ENCODE data around the gene CDC14C.
"Not testable (repeated sequence)": the region's sequence is repeated elsewhere in the genome, so short reads cannot be mapped to it uniquely, and the experiment has no call there.

CDC14C gene

DNA sequence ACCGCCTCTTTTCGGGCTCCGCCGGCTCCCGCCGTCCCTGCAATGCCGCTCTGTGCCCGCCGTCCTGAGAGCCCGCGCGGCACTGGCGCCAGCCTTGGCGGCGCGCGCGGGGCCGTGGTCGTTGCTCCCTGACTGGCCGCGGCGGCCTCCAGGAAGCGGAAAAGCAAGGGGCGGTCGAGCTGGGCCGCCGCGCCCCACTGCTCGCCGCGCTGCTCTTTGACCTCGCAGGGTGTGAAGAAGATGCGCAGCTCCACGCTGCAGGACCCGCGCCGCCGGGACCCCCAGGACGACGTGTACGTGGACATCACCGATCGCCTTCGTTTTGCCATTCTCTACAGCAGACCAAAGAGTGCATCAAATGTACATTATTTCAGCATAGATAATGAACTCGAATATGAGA is at the start of gene CDC14C:
TSS of gene CDC14C (plus strand) at position 115 of the 400 bp plus-strand sequence. CDS start at position 241, 126 bp downstream.
- no peak for DNase-seq

DNA sequence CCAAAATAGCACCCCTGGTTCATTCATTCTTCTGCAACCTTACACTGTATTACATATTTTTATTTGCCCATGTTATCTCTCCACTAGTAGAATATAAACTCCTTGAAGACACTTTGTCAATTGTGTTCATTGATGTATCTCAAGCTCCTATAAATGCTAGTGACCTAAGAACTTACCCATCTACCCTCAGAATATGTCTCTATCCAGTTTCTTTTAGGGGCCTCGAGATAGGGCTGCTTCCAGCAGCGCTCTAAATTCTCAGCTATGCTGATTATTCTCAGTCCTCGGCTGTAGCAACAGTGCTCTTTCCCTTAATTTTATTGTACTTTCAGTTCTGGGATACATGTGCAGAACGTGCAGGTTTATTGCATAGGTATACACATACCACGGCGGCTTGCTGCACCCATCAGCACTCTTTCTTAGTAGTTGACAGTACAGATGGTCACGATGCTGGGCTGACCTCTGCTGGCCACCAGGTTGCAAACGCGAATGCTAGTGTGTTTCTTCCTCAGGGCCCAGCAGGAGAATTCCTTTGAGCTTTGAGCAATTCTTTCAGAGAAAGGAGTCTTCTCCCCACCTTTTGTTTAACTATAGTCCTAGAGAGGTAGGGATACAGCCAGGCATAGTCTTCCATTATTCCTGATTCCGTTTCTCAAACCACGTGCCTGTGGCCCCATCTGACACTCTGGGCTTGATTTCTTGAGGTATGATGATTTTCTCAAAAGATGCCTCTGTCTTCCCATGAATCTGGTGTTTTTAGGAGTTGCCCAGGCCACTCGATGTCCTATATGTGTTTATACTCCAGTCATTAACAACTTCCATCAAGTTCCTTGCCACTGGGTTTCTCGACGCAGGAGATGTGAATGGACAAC is 49.1 kb upstream of the CDC14C start:
- DNase-seq, result peak; percentile 37

DNA sequence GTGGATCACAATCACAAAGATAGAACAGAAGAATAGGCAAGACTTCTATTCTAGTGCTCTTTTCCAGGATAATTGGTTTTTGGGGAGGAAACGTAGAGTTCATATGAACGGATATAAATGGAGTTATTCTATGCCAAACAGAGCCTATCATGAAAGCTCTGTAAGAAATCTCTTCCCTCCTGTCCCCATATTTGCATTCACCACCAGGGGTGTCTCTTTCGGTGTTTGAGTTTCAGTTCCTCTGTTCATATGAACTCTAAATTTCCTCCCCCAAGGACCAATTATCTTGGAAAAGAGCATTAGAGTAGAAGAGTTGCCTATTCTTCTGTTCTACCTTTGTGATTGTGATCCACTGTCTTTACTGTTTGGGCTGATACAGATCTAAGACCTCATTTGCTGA is 48.3 kb upstream of the CDC14C start:
- DNase-seq, result no peak

DNA sequence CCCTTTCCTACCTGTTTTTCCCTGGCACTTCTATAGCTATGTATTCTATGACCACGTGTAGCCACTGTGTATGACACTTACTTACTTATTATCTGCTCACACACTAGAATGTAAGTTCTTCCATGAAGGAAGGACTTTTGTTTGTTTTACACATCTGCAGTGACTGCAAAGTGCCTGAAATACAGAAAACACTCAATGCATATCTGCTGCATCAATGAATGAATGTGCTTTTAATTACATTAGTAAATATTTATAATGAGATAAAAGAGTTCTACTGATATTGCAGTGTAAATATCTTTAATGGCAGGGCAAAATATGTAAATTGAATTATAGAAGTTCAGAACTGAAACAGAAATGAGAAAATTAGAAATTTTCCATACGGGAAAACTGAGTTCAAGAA is 43.5 kb upstream of the CDC14C start:
- no peak for DNase-seq

GRCh38 chr7:48887500-48887899 is 36.8 kb upstream of the CDC14C start:
- DNase-seq, result no peak

DNA sequence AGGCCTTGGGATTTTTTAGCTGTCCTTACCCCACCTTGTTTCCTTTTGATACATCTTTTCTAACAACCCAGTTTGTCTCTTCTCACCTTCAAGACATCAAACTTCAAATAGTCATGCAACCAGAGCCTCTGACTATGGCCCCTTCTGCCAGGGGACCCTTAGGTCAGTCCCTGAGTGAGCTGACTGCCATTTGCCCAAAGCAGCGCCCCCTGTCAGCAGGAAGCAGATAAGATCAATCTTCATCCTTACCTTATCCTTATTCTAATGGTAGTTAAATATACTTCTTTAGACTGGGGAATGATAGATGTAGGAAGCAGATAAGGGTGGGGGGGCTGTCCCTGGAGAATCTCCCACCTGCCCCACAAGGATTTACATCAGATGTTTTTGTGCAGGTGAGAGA is 29.8 kb upstream of the CDC14C start:
- DNase-seq, result no peak

GRCh38 chr7:48899932-48900331 is 24.4 kb upstream of the CDC14C start:
- no peak for DNase-seq

- no peak for DNase-seq
These were observed 22.4 kb upstream of the CDC14C start for GRCh38 chr7:48901966-48902365.

GRCh38 chr7:48904975-48905374 is 19.4 kb upstream of the CDC14C start:
- peak; percentile 4 for DNase-seq

GRCh38 chr7:48905686-48906085 is 18.7 kb upstream of the CDC14C start:
- not testable (repeated sequence) for DNase-seq

DNA sequence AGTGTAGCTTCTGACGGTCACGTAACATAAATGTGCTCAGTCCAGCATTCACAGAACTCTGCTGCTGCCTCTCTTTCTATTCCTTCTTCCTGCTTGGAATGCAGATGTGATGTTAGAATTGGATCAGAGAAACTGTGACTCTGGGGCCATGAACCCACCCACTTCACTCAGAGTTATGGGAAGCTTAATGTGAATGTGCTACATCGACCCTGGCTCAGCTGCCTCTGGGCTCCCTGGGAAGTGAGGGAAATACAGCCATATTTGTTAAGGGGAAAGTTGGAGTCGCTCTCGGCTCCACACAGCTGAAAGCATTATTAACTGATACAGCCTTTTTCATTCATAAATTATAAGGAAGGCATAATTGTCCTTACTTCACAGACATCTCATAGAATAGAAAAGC is 14.5 kb upstream of the CDC14C start:
- not testable (repeated sequence) for DNase-seq

- no peak for DNase-seq
These were observed 7.1 kb downstream of the CDC14C start for GRCh38 chr7:48931481-48931880.

GRCh38 chr7:48932126-48932910 is 8.0 kb downstream of the CDC14C start:
- no peak for DNase-seq

DNA sequence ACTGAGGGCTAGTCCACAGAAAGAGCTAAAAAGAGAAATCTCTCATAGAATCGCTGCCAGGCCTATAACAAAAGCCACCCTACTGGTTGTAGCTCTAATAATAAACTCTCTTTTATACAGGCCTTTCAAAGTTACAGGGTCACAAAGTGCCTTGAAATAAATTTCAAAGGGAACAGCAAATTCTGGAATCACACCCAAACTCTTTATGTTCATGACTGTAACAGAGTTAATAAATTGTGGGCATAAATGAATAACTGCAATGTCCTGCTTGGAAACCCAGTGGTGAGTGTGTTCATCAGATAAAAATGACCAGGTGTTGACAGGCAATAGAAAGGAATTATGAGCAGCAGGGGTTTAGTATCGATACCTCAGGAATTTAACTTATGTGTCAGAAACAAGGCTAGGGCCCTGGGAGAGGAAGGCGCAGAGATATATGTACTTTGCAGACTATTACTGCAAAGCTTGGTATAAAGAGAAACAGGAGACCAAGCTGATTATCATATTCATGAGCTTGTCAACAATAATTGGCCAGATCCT is 9.3 kb downstream of the CDC14C start:
- DNase-seq, result peak; percentile 1

DNA sequence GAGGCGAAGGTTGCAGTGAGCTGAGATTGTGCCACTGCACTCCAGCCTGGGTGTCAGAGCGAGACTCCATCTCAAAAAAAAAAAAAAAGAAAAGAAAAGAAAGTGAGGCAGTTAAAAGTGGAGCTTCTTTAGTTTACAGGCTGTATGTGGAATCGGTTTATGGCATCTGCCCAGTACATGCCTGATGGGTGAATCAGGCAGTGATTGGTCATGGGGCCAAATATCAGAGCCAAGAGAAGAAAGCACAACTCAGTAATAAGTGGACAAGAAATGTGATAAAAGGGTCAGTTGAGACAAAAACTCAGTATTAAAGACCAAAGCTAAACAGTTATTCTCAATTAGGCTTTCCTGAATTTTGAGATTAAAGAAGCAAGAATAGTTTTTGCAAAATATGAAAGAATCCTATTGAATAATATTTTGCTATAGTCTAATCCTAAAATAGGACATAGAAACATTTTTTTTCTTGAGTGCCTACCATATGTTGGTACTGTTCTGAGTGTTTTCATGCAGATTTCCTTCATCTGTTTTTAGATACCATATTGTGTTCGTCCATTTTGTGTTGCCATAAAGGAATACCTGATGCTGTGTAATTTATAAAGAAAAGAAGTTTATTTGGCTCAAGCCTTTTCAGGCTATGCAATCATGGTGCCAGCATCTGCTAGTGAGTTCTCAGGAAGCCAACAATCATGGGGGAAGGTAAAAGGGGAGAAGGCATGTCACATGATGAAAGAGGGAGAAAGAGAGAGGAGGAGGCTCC is 14.4 kb downstream of the CDC14C start:
- DNase-seq, result peak; percentile 60

DNA sequence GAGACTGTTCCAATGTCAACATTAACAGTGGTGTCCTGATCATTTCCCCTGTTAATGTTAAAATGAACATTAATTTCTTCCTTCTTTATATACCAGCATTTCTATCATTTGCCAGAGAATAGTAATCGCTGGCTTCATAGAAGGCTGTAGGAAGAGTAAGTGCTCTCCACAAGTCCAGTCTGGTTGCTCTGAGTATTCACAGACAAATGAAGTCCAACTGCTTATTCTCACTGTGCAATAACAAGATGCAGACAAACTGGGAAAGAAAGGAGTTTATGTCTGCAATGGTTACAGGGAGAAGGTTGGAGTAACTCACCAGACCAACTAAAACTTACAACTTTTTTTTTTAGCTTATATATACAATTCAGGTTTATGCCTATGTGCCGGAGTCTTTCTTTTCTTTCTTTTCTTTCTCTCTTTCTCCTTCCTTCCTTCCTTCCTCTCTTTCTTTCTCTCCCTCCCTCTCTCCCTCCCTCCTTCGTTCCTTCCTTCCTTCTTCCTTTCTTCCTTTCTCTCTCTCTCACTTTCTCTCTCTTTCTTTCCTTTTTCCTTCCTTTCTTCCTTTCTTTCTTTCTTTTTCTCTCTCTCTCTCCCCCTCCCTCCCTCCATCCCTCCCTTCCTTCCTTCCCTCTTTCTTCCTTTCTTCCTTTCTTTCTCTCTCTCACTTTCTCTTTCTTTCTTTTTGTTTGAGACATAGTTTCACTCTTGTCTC is 19.1 kb downstream of the CDC14C start:
- no peak for DNase-seq

- DNase-seq, result no peak
These were observed 31.6 kb downstream of the CDC14C start for GRCh38 chr7:48955916-48956315.

GRCh38 chr7:48959676-48960075 is 35.3 kb downstream of the CDC14C start:
- DNase-seq, result no peak

DNA sequence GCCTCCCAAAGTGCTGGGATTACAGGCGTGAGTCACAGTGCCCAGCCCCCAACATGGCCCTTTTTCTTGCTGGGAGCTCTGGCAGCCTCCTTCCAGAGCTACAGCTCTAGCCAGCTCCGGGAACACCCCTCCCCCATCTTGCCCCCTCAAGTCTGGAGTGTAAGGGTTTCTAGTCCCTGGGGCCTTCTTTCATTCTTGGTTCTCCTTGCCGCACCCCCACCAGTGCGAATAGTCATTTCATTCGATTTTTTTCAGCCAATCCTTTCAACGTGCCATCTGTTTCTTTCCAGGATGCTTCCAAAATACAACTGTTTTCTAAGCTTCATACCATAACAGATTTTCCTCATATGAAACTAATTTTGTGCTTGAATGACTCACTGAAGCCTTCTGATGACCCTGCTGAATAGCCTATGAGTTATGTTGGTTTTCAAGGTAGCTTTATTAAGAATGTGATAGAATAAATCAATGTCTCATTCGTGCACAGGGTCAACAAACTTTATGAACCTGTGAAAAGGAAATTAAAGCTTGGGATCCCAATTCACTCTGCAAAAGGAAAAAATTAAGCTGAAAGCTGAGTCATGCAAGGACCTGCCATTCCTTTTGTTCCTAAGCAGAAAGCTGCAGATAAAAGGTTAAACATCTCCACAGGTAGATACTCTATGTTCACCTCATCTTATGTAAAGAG is 38.6 kb downstream of the CDC14C start:
- no peak for DNase-seq

DNA sequence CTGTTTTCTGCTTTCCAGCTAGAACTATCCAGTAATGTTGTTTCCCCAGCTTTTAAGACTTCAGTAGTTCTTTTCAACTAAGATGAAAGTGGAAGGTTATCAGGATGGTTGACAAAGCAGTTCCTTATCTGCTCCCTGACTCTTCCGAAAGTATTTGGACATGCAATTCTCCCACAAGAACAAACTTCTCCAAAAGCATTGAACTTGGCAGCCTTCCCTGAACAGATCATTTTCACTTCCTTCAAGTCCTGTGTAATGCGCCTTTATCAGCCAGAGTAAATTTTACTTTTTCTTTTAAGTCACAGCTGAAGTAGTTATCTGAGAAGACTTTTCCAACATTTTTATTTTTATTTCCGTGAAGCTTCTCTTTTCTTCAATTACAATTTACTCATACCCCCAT is 39.7 kb downstream of the CDC14C start:
- DNase-seq, result no peak

GRCh38 chr7:48971173-48971572 is 46.8 kb downstream of the CDC14C start:
- no peak for DNase-seq

- no peak for DNase-seq
These were observed 51.9 kb downstream of the CDC14C start for GRCh38 chr7:48976253-48976652.

Data from kidney glomerular epithelial cell (primary cell).